ENCODE measurements around the gene CORIN.

Gene CORIN

GRCh38 chr4:47736146-47736545 is 101.7 kb downstream of the CORIN start:
- Histone ChIP-seq H3K4me2 (ENCODE audit: low read depth, low read length, poor library complexity, severe bottlenecking) (no peak overlapping the region), H3K4me1 (ENCODE audit: insufficient read depth, low read length, poor library complexity, severe bottlenecking) (no peaks in the 10 kb centered on the region), H3K9ac (ENCODE audit: low read depth, low read length, poor library complexity, severe bottlenecking) (no peak overlapping the region), H3F3A (ENCODE audit: low read depth) (no peaks in the 10 kb centered on the region), H3K36me3 (ENCODE audit: insufficient read depth, low read length) (no peaks in the 10 kb centered on the region), H2AFZ (ENCODE audit: low read length) (no peak overlapping the region), H4K20me1 (ENCODE audit: insufficient read depth, low read length, poor library complexity, severe bottlenecking) (no peaks in the 10 kb centered on the region), H3K9me3 (ENCODE audit: insufficient read depth, low read depth, low read length) (no peaks in the 10 kb centered on the region), H3K9me2 (replicated peaks; ENCODE audit: low read depth, low read length) (no peaks in the 10 kb centered on the region), H3K4me3 (ENCODE audit: low read length, poor library complexity, severe bottlenecking) (no peak overlapping the region), H3K27me3 (ENCODE audit: insufficient read depth, low read length, poor library complexity, severe bottlenecking) (no peaks in the 10 kb centered on the region), H3K79me2 (ENCODE audit: insufficient read depth, low read length) (no peaks in the 10 kb centered on the region)
- TF ChIP-seq EZH2phosphoT487 (IDR thresholded peaks at IDR 0.05; ENCODE audit: borderline replicate concordance), result no peak
- no peak for TF ChIP-seq CTCF (conservative IDR thresholded peaks at IDR 0.05; ENCODE audit: low read length)

DNA sequence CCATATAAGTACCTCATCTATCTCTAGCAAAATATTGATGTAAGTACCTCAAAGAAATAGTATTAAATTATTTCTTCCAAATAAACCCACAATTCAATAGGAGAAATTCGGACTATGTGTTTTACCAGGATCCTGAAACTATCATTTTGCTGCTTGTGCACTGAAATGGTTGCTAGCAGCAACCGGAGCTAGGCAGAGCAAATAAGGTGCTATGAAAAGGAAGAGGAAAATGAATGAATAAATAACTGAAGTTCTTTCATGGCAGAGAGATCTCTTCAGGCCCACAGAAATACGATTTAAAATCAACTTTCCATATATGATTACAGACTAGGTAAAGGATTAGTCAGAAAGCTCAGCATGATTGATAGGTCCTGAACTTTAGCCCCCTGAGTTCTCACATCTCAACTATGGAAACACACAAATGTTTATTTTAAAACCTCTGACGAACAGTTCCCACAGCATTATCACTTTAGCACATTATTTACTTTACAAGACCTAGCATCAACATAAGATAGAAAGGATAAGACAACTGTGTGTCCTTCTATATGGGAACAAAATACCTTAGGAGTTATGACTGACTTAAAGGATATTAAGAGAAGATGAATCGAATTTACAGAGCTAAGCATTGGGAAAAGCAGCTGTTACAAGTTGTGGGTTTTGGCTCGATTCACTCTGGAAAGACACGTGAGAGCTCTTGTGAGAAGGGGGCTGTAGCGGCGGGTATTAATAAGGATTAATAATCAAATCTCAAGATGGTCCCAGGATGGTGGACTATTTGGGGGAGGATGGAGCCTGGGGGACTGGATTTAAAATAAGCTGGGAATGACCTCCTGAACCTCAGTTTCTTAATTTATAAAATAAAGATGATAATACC is 104.3 kb downstream of the CORIN start:
- no peak overlapping the region for H3K4me3 ChIP-seq (ENCODE audit: low read length, poor library complexity, severe bottlenecking)
- H3K9me2 ChIP-seq (replicated peaks; ENCODE audit: low read depth, low read length), result no peaks in the 10 kb centered on the region
- no peaks in the 10 kb centered on the region for H3K27me3 ChIP-seq (ENCODE audit: insufficient read depth, low read length, poor library complexity, severe bottlenecking)
- no peaks in the 10 kb centered on the region for H3K36me3 ChIP-seq (ENCODE audit: insufficient read depth, low read length)
- no peaks in the 10 kb centered on the region for H4K20me1 ChIP-seq (ENCODE audit: insufficient read depth, low read length, poor library complexity, severe bottlenecking)
- no peak overlapping the region for H2AFZ ChIP-seq (ENCODE audit: low read length)
- no peaks in the 10 kb centered on the region for H3K79me2 ChIP-seq (ENCODE audit: insufficient read depth, low read length)
- no peak overlapping the region for H3K9ac ChIP-seq (ENCODE audit: low read depth, low read length, poor library complexity, severe bottlenecking)
- TF ChIP-seq EZH2phosphoT487 (IDR thresholded peaks at IDR 0.05; ENCODE audit: borderline replicate concordance) (no peak), CTCF (conservative IDR thresholded peaks at IDR 0.05; ENCODE audit: low read length) (no peak)
- no peak overlapping the region for H3K4me2 ChIP-seq (ENCODE audit: low read depth, low read length, poor library complexity, severe bottlenecking)
- no peaks in the 10 kb centered on the region for H3K4me1 ChIP-seq (ENCODE audit: insufficient read depth, low read length, poor library complexity, severe bottlenecking)
- no peaks in the 10 kb centered on the region for H3K9me3 ChIP-seq (ENCODE audit: insufficient read depth, low read depth, low read length)
- no peaks in the 10 kb centered on the region for H3F3A ChIP-seq (ENCODE audit: low read depth)

DNA sequence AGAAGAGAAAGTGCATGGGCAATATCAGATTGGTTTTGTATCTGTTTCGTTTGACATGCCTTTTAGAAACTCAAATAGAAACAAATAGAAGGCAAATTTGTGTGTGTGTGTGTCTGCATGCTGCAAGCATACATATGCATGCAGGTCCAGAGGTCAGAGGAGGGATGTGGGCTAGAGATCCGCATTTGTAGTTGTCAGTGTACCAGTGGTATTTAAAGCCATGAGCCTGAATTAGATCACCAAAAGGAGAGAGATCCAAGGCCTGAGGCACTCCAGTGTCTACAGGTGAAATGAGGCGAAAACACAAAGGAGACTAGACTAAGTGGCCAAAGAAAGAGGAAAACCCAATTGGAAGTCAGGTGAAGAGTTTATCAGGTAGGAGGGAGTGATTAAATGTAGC is 106.7 kb downstream of the CORIN start:
- H2AFZ ChIP-seq (ENCODE audit: low read length), result no peak overlapping the region
- no peaks in the 10 kb centered on the region for H3K27me3 ChIP-seq (ENCODE audit: insufficient read depth, low read length, poor library complexity, severe bottlenecking)
- no peak overlapping the region for H3K9ac ChIP-seq (ENCODE audit: low read depth, low read length, poor library complexity, severe bottlenecking)
- TF ChIP-seq EZH2phosphoT487 (IDR thresholded peaks at IDR 0.05; ENCODE audit: borderline replicate concordance) (no peak), CTCF (conservative IDR thresholded peaks at IDR 0.05; ENCODE audit: low read length) (no peak)
- no peaks in the 10 kb centered on the region for H3K9me2 ChIP-seq (replicated peaks; ENCODE audit: low read depth, low read length)
- no peak overlapping the region for H3K4me3 ChIP-seq (ENCODE audit: low read length, poor library complexity, severe bottlenecking)
- no peaks in the 10 kb centered on the region for H3K9me3 ChIP-seq (ENCODE audit: insufficient read depth, low read depth, low read length)
- no peak overlapping the region for H3K4me2 ChIP-seq (ENCODE audit: low read depth, low read length, poor library complexity, severe bottlenecking)
- H3K4me1 ChIP-seq (ENCODE audit: insufficient read depth, low read length, poor library complexity, severe bottlenecking), result no peaks in the 10 kb centered on the region
- no peaks in the 10 kb centered on the region for H3K79me2 ChIP-seq (ENCODE audit: insufficient read depth, low read length)
- H3K36me3 ChIP-seq (ENCODE audit: insufficient read depth, low read length), result no peaks in the 10 kb centered on the region
- no peaks in the 10 kb centered on the region for H3F3A ChIP-seq (ENCODE audit: low read depth)
- H4K20me1 ChIP-seq (ENCODE audit: insufficient read depth, low read length, poor library complexity, severe bottlenecking), result no peaks in the 10 kb centered on the region

All from Loucy (cell line).